GM10266 (cell line): ENCODE data around the gene B4GALT6.
"Not testable (repeated sequence)": the region's sequence is repeated elsewhere in the genome, so short reads cannot be mapped to it uniquely, and the experiment has no call there.

ENCODE experiments used
- DNase-seq: peaks from one replicate; pipeline ENCODE4 v3.0.0; 2012; ENCODE audit errors: extremely low spot score
- TF ChIP-seq, protein P1 (sequence below): IDR thresholded peaks from 2 replicates; pipeline ENCODE4 v1.5.1; 2012; ENCODE audit warnings: mild to moderate bottlenecking, low read depth; ENCODE audit not compliant: control insufficient read depth, insufficient read depth; ENCODE audit errors: missing control alignments

The B4GALT6 gene, protein sequence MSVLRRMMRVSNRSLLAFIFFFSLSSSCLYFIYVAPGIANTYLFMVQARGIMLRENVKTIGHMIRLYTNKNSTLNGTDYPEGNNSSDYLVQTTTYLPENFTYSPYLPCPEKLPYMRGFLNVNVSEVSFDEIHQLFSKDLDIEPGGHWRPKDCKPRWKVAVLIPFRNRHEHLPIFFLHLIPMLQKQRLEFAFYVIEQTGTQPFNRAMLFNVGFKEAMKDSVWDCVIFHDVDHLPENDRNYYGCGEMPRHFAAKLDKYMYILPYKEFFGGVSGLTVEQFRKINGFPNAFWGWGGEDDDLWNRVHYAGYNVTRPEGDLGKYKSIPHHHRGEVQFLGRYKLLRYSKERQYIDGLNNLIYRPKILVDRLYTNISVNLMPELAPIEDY

DNA sequence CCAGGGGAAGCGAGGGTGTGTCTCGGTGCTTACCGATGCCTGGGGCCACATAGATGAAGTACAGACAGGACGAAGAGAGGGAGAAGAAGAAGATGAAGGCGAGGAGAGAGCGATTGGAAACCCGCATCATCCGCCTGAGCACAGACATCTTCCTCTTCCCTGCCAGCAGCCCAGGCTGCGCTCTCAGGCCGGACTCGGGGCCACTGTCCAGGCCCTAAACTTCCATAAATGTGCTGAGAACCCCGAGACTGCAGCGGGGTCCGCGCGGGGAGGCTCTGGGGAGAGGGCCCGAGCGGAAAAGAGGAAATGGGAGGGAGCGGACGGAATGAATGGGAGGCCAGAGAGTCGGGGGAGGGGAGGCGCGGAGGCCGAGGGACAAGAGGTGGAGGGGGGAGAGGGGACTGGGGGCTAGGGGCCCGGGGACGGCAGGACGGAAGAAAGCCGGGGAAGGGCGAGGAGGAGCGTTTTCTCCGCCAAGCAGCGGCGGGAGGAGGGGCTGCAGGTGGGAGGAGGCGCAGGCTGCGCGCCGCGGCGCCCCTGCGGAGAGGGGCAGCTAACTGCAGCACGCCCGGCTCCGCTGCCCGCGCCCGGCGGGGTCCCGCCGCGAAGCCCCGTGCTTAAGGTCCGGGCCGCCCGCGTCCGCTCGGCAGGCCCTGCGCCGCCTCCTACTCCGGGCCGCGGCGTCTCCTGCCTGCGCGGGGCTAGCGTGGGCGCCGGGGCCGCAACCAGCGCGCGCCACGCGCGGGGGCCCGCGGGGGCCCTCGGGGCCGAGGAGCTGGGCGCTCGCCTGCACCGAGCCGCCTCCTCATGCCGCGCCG, at the start of gene B4GALT6:
TSS of gene B4GALT6 (minus strand) at position 303 of the 818 bp plus-strand sequence. CDS start at position 148, 155 bp downstream.
- DNase-seq, result peak; percentile 81
- TF ChIP-seq, protein P1, sequence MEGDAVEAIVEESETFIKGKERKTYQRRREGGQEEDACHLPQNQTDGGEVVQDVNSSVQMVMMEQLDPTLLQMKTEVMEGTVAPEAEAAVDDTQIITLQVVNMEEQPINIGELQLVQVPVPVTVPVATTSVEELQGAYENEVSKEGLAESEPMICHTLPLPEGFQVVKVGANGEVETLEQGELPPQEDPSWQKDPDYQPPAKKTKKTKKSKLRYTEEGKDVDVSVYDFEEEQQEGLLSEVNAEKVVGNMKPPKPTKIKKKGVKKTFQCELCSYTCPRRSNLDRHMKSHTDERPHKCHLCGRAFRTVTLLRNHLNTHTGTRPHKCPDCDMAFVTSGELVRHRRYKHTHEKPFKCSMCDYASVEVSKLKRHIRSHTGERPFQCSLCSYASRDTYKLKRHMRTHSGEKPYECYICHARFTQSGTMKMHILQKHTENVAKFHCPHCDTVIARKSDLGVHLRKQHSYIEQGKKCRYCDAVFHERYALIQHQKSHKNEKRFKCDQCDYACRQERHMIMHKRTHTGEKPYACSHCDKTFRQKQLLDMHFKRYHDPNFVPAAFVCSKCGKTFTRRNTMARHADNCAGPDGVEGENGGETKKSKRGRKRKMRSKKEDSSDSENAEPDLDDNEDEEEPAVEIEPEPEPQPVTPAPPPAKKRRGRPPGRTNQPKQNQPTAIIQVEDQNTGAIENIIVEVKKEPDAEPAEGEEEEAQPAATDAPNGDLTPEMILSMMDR, result no peak

DNA sequence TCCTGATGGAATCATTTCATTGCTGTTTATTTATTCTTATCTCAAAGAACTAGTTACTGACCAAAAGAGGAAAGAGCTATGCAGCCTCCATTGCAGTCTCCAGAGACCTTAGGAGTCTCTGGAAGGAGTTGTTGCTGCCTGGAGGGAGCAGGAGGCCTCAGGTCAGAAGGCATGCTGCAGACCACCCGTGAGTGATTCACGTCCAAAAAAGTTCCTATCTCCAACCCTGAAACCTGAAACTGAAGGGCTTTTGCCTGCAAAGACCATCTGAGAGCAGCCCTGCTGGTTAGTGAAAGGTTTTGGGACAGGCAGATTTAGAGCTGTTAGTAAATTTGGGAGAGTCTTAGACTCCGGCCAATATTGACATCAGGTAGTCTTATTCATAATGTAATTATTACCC, 47.2 kb upstream of the B4GALT6 start:
- DNase-seq, result no peak
- TF ChIP-seq, protein P1, result no peak

DNA sequence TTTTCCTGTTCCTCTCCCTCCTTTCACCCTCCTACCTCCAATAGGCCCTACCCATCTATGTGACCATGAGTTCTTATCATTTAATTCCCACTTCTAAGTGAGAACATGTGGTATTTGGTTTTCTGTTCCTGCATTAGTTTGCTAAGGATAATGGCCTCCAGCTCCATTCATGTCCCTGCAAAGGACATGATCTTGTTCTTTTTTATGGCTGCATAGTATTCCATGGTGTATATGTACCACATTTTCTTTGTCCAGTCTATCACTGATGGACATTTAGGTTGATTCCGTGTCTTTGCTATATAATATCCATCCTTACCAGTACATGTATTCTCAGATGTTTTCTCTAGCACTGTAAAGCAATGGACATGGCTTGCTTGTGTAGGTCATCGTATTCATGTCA, 44.8 kb upstream of the B4GALT6 start:
- DNase-seq, result not testable (repeated sequence)

DNA sequence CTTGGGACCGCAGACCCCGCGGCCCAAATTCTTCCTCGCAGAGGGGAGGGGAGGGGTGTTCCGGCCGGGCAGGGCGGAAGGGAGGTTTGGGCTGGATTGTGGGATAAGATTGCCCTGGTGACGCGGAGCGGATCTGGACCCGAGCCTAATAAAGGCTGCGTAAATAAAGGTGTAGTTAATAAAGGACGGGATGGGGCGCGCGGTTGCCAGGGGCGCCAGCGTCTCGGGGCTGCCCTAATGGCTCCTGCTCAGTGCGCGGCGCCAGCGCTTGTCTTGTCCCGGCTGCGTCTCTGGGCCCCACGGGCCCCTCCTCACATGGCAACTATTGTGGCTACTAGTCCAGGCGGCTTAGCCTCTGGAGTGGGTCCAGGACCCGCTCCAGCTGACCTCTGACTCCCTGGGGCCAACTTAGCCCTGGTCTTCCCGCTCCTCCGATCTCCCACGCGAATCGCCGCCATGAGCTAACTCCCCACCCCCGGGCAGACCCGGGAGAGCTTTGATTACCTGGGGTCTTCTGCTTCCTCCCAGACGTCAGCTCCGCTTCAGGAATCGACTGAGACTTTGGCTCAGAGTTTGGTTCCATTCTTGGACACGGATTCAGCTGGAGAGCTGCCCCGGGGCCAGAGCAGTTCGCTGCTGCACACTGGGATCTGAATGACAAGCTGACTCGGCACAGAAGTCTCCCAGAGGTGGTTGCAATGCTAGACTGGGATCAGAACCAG, 39.8 kb upstream of the B4GALT6 start:
- TF ChIP-seq, protein P1, result no peak
- no peak for DNase-seq

DNA sequence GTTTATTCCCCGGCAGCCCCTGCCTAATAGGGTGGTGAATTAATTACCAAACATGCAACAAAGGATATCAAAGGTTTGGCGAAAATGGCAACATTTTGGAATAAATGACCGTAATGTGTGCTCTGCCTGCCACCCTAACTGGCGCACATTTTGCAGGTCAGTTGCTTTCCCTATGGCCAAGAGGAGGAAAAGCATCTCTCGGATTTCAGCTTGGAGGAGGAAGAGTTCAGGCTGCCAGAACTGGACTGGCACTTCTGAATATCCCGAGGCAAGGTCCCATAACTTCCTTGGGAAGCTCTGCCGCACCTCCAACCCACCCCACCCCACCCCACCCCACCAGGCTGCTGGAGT, 39.2 kb upstream of the B4GALT6 start:
- no peak for DNase-seq
- TF ChIP-seq, protein P1, result no peak

DNA sequence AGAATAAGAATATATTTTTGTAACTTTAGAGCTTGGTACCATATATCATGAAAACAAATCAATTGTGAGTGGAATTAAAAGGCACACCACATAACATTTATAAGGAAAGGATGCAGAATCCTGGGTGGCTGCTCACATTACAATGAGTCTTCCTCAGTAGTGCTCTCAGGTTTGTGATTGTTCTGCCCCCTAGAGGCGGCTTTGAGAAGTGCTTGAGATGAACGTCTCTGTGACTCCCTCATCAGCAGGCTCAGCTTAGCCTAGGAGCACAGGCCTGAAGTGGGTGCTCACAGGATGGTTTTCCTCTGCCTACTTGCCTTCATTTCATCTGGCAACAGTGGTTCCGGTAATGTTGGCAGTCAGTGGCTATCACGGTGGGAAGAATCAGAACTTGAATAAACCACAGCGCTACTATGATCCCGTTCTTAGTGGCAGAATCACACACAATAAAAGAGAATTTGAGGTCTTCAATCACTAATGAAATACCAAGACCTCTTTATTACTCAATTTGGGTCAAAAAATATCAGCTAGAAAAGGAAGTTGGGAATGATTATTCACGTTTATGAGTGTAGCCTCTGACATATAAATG, 38.1 kb upstream of the B4GALT6 start:
- TF ChIP-seq, protein P1, result peak; percentile 89
- peak; percentile 80 for DNase-seq

DNA sequence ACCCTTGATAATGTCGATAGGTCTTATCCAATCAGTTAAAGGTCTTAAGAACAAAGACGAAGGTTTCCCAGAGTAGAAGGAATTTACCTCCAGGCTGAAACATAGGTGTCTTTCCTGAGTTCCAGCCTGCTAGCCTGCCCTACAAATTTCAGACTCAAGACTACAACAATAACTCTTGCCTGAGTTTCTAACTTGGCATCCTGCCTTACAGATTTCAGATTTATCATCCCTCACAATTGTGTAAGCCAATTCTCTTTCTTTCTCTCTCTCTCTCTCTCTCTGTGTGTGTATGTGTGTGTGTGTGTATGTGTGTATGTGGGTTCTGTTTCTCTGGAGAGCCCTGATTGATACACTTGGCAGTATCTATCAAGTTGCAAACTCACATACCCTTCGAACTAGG, 37.2 kb upstream of the B4GALT6 start:
- no peak for DNase-seq
- TF ChIP-seq, protein P1, result no peak
